Measurements from ENCODE around the gene ASS1.

ASS1 gene

GRCh38 chr9:130527651-130528310 is 83.0 kb downstream of the ASS1 start:
- intact Hi-C loops (cut with DNase I; ENCODE audit: low total_unique reads), result no loop called here
- H3K27me3 ChIP-seq, result peaks cover 0 to 71% of the 10 kb centered on the region in 2 donors

GRCh38 chr9:130528674-130529073 is 83.9 kb downstream of the ASS1 start:
- Histone ChIP-seq H3K4me3 (no peak overlapping the region), H3K27me3 (peaks cover 0 to 71% of the 10 kb centered on the region in 2 donors), H3K27ac (no peak overlapping the region), H3K9me3 (no peaks in the 10 kb centered on the region), H3K4me1 (peaks cover 0 to 3% (median 0%) of the 10 kb centered on the region in 4 donors), H3K36me3 (no peaks in the 10 kb centered on the region)
- DNase-seq, result no peak
- intact Hi-C loops (cut with DNase I; ENCODE audit: low total_unique reads), result no loop called here
- TF ChIP-seq CTCF (IDR thresholded peaks at IDR 0.05), result no peak

More at GRCh38 chr9:130527651-130528310, 83.0 kb downstream of the ASS1 start:
- H3K27ac ChIP-seq, result no peak overlapping the region
- no peak overlapping the region for H3K4me3 ChIP-seq
- no peak for TF ChIP-seq CTCF (IDR thresholded peaks at IDR 0.05)
- no peak for DNase-seq
- H3K9me3 ChIP-seq, result no peaks in the 10 kb centered on the region
- no peaks in the 10 kb centered on the region for H3K36me3 ChIP-seq
- peaks cover 0 to 3% (median 0%) of the 10 kb centered on the region in 4 donors for H3K4me1 ChIP-seq

DNA sequence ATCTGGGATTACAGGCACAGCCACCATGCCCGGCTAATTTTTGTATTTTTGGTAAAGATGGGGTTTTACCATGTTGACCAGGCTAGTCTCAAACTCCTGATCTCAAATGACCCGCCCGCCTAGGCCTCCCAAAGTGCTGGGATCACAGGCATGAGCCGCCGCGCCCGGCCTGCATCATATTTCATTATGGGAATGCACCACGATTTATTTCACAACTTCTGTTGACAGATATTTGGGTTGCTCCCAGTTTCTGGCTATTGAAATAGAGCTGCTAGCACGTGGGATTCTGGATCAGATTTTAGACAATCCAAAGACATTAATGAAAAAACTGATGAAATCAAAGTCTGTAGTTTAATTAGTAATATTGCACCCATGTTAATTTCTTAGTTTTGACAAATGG is 86.2 kb downstream of the ASS1 start:
- DNase-seq, result no peak
- Histone ChIP-seq H3K27me3 (peaks cover 0 to 70% of the 10 kb centered on the region in 2 donors), H3K9me3 (no peaks in the 10 kb centered on the region), H3K4me3 (no peak overlapping the region), H3K36me3 (no peaks in the 10 kb centered on the region), H3K27ac (no peak overlapping the region), H3K4me1 (peaks cover 0 to 10% (median 4%) of the 10 kb centered on the region in 4 donors)
- no peak for TF ChIP-seq CTCF (IDR thresholded peaks at IDR 0.05)
- intact Hi-C loops (cut with DNase I; ENCODE audit: low total_unique reads), result no loop called here

- intact Hi-C loops (cut with DNase I; ENCODE audit: low total_unique reads), result no loop called here
- H3K27me3 ChIP-seq, result peaks cover 0 to 70% of the 10 kb centered on the region in 2 donors
These were observed 86.9 kb downstream of the ASS1 start for GRCh38 chr9:130531670-130532069.

DNA sequence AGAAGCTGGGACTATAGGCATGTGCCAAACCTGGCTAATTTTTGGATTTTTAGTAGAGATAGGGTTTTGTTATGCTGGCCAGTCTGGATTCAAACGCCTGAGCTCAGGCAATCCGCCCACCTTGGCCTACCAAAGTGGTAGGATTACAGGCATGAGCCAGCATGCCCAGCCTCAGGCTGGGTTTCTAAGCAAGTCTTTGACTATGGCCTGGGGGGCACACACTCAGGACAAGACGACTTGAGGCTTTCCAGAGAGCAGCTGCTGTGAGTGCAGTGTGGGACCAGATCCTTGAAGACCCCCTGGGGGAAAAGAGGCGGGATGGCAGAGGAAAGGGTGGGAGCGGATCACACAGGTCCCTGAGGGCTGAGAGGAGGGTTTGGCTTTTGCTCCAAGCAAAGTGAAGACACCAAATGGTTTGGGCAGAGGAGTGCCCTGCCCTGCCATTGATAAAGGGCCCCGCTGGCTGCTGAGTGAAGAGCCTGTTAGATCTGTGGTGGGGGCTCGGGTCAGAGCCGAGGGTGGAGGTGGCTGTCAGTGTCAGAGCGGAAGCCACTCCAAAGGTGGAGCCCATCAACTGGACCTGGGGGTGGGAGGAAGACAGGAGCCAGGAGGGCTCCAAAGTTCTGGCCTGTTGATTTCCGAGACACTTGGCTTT is 87.8 kb downstream of the ASS1 start:
- H3K36me3 ChIP-seq, result no peaks in the 10 kb centered on the region
- intact Hi-C loops (cut with DNase I; ENCODE audit: low total_unique reads), result no loop called here
- H3K27ac ChIP-seq, result no peak overlapping the region
- no peak for TF ChIP-seq CTCF (IDR thresholded peaks at IDR 0.05)
- H3K9me3 ChIP-seq, result no peaks in the 10 kb centered on the region
- H3K4me3 ChIP-seq, result no peak overlapping the region
- peaks cover 0 to 13% (median 6%) of the 10 kb centered on the region in 4 donors for H3K4me1 ChIP-seq
- H3K27me3 ChIP-seq, result peaks cover 0 to 70% of the 10 kb centered on the region in 2 donors
- DNase-seq, result no peak

More at GRCh38 chr9:130531670-130532069, 86.9 kb downstream of the ASS1 start:
- no peak overlapping the region for H3K4me3 ChIP-seq
- no peak for TF ChIP-seq CTCF (IDR thresholded peaks at IDR 0.05)
- H3K9me3 ChIP-seq, result no peaks in the 10 kb centered on the region
- no peak for DNase-seq
- peaks cover 0 to 13% (median 6%) of the 10 kb centered on the region in 4 donors for H3K4me1 ChIP-seq
- no peaks in the 10 kb centered on the region for H3K36me3 ChIP-seq
- no peak overlapping the region for H3K27ac ChIP-seq
